Peyer's patch (tissue), 4 donors: Measurements from ENCODE around the gene BTD. TPM values are rescaled to one million over a fixed set of nuclear protein-coding genes. Genes with fewer than 3 reads are reported as not detected.

Source experiments
- DNase-seq, 3 donors: peaks; one replicate each; pipeline ENCODE4 v3.0.0-alpha.2; 2017 to 2019
- H3K27ac ChIP-seq, 4 donors: fragments of 200-600 bp; sonication (generic); one replicate each; pipeline ENCODE4 v1.5.1; 2016 to 2019
- H3K27me3 ChIP-seq, 2 donors: fragments of 200-600 bp; sonication (generic); one replicate each; pipeline ENCODE4 v1.5.1; 2019
- H3K36me3 ChIP-seq, 3 donors: fragments of 200-600 bp; sonication (generic); one replicate each; pipeline ENCODE4 v1.5.1; 2016 to 2019
- H3K4me1 ChIP-seq, 4 donors: fragments of 200-600 bp; sonication (generic); one replicate each; pipeline ENCODE4 v1.5.1; 2016 to 2019
- H3K4me3 ChIP-seq, 4 donors: fragments of 200-600 bp; sonication (generic); 1 replicate in 3 of 4; 2 replicates in 1 of 4; pipeline ENCODE4 v1.5.1; 2016 to 2019; ENCODE audit warnings: mild to moderate bottlenecking in 1 of 4
- H3K9me3 ChIP-seq, 4 donors: fragments of 200-600 bp; sonication (generic); one replicate each; pipeline ENCODE4 v1.5.1; 2016 to 2019; ENCODE audit warnings: mild to moderate bottlenecking in 1 of 4
- CTCF ChIP-seq, 6 experiments: fragments of 450-650 bp in 4 of 6; fragments of 200-600 bp in 2 of 6; sonication (generic) in 1 of 6; IDR thresholded peaks; one replicate each; pipeline ENCODE4 v1.5.1; 2017 to 2019; ENCODE audit warnings: antibody characterized with exemption in 6 of 6, mild to moderate bottlenecking in 3 of 6, moderate library complexity in 1 of 6
- POLR2A ChIP-seq, 2 donors: fragments of 450-650 bp; IDR thresholded peaks; one replicate each; pipeline ENCODE4 v1.5.1; 2017; ENCODE audit warnings: antibody characterized with exemption in 2 of 2, mild to moderate bottlenecking in 2 of 2, moderate library complexity in 2 of 2
- total RNA-seq, 4 donors: library from RNA; depleted of rRNA; stranded (reverse); fragments of >200 nt; gene quantifications; one replicate each; pipeline ENCODE4 v1.1.0, GENCODE V29; 2016

Gene BTD
- total RNA-seq, 4 donors from 2014 or later = 9.1 to 88.4 (median 59.9) TPM

- Histone ChIP-seq H3K4me3 (no peak overlapping the region), H3K9me3 (no peaks in the 10 kb centered on the region), H3K36me3 (peaks cover 0 to 68% (median 0%) of the 10 kb centered on the region in 3 donors), H3K4me1 (no peaks in the 10 kb centered on the region), H3K27ac (no peak overlapping the region), H3K27me3 (no peaks in the 10 kb centered on the region)
- TF ChIP-seq CTCF (IDR thresholded peaks at IDR 0.05) = no peak
- TF ChIP-seq POLR2A (IDR thresholded peaks at IDR 0.05) = no peak
- DNase-seq = no peak
Observed at GRCh38 chr3:15679306-15679705, 77.8 kb downstream of the BTD start.

DNA sequence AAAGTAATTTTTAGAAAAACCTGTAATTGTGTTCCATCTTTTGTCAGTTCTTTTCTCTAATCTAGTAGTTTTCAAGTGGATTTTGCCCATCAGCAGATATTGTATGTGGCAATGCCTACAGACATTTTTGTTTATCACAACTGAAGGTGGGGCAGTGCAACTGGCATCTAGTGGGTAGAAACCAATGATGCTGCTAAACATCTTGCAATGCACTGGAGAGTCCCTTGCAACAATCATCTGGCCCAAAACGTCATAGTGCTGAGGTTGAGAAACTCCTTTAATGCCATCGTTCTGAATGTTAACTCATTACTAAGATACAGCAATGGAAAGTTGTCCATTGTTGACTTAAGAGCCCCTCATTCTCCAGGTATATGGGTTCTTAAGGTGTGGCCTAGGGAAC lies 80.1 kb downstream of the BTD start:
- Histone ChIP-seq H3K36me3 (peaks cover 0 to 63% (median 0%) of the 10 kb centered on the region in 3 donors), H3K4me1 (no peaks in the 10 kb centered on the region)
- no peak for TF ChIP-seq POLR2A (IDR thresholded peaks at IDR 0.05)
- TF ChIP-seq CTCF (IDR thresholded peaks at IDR 0.05) = no peak

DNA sequence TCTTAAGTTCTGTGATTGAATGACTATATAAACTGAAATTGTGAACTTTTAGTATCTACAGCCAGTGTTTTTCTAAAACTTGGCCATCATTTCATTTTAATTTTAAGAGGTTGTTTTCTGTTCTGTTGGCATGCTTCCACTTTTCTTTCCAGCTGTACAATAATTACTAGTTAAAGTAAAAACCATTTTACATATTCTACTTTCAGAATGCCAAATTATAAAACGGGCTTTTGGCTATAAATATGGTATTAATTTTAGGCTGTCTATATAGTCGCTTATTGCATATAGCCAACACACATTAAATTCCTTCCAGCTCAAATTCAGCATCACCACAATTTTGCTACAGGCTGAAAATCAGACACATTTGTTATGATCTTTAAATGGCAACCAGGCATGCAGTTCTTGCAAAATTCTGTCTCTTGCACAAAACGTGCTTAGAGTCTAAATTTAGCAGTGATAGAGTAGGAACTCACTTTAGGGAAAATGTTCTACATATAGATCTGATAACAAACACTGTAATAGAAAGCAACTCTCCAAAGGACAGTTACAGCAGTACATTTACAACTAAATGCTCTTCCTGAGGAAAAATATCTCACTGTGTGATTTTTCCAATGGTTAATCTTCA lies 81.1 kb downstream of the BTD start:
- H3K4me1 ChIP-seq = no peaks in the 10 kb centered on the region
- no peak overlapping the region for H3K4me3 ChIP-seq
- TF ChIP-seq CTCF (IDR thresholded peaks at IDR 0.05) (no peak), POLR2A (IDR thresholded peaks at IDR 0.05) (no peak)
- H3K36me3 ChIP-seq = peaks cover 0 to 53% (median 0%) of the 10 kb centered on the region in 3 donors
- no peak overlapping the region for H3K27ac ChIP-seq
- no peaks in the 10 kb centered on the region for H3K9me3 ChIP-seq
- no peak for DNase-seq
- H3K27me3 ChIP-seq = no peaks in the 10 kb centered on the region

More for the DNA sequence above, 80.1 kb downstream of the BTD start:
- H3K27ac ChIP-seq = no peak overlapping the region
- H3K27me3 ChIP-seq = no peaks in the 10 kb centered on the region
- no peak overlapping the region for H3K4me3 ChIP-seq
- no peak for DNase-seq
- H3K9me3 ChIP-seq = no peaks in the 10 kb centered on the region

DNA sequence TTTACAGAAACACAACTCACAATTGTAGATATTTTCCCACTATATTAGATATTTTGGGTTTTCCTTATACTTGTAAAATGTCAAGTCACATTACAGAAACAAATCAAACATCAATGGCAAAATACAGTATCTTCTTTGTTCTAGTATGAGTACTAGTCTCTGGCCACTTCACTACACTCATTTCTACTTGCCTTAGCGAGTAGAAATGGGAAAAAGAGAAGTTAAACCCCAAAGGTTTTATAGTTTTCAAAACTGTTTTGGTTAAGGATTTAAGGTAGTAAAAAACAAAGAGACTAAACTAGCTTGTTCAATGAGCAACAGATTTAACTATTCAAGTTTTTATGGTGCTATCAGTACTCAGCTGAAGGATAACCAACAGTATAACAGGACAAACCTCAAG lies 81.7 kb downstream of the BTD start:
- no peaks in the 10 kb centered on the region for H3K27me3 ChIP-seq
- no peak for TF ChIP-seq CTCF (IDR thresholded peaks at IDR 0.05)
- no peak for TF ChIP-seq POLR2A (IDR thresholded peaks at IDR 0.05)
- peaks cover 0 to 52% (median 0%) of the 10 kb centered on the region in 3 donors for H3K36me3 ChIP-seq
- no peak overlapping the region for H3K4me3 ChIP-seq
- no peak for DNase-seq
- no peaks in the 10 kb centered on the region for H3K4me1 ChIP-seq
- H3K27ac ChIP-seq = no peak overlapping the region
- no peaks in the 10 kb centered on the region for H3K9me3 ChIP-seq

DNA sequence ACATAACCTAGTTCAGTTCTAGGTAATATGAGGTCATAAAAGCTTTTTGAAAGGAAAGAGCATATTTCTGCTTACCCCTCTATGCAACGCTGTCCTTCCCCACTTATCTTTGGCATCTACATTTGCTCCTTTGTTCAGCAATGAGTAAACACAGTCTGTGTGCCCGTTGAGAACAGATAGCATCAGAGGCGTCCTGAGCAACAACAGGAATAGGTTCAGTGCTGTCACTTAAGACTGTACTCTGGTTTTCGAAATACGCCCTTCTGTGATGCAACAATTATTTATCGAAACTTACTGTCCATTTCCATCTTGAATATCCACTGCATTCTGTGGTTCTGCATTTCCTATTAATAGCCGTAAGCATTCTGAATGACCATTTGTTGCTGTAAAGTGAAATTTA lies 84.4 kb downstream of the BTD start:
- Histone ChIP-seq H3K36me3 (peaks cover 0 to 60% (median 3%) of the 10 kb centered on the region in 3 donors), H3K27me3 (no peaks in the 10 kb centered on the region)
- TF ChIP-seq POLR2A (IDR thresholded peaks at IDR 0.05) (no peak), CTCF (IDR thresholded peaks at IDR 0.05) (no peak)

More for the DNA sequence above, 84.4 kb downstream of the BTD start:
- DNase-seq = no peak
- H3K4me1 ChIP-seq = no peaks in the 10 kb centered on the region
- H3K9me3 ChIP-seq = no peaks in the 10 kb centered on the region
- no peak overlapping the region for H3K27ac ChIP-seq
- no peak overlapping the region for H3K4me3 ChIP-seq
